Body of pancreas (tissue), 4 donors: ENCODE results near the gene KIR3DL1.
"Not testable (repeated sequence)": the region's sequence is repeated elsewhere in the genome, so short reads cannot be mapped to it uniquely, and the experiment has no call there.

Experiments used
- POLR2A ChIP-seq, 3 donors: fragments of 450-650 bp; IDR thresholded peaks; one replicate each; pipeline ENCODE4 v1.6.1; 2016; ENCODE audit warnings: antibody characterized with exemption in 3 of 3, mild to moderate bottlenecking in 2 of 3
- TF ChIP-seq, protein P1 (sequence below), 7 experiments: fragments of 450-650 bp in 4 of 7; fragments of 200-600 bp in 3 of 7; sonication (generic) in 3 of 7; IDR thresholded peaks; one replicate each; pipeline ENCODE4 v1.5.1; 2016 to 2019; ENCODE audit warnings: antibody characterized with exemption in 7 of 7

DNA sequence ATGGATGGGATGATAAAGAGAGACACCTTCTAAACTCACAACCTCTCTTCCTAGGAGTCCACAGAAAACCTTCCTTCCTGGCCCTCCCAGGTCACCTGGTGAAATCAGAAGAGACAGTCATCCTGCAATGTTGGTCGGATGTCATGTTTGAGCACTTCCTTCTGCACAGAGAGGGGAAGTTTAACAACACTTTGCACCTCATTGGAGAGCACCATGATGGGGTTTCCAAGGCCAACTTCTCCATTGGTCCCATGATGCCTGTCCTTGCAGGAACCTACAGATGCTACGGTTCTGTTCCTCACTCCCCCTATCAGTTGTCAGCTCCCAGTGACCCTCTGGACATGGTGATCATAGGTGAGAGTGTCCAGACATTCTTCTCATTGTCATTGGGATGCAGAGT is 21.3 kb downstream of the KIR3DL1 start:
- TF ChIP-seq, protein P1, sequence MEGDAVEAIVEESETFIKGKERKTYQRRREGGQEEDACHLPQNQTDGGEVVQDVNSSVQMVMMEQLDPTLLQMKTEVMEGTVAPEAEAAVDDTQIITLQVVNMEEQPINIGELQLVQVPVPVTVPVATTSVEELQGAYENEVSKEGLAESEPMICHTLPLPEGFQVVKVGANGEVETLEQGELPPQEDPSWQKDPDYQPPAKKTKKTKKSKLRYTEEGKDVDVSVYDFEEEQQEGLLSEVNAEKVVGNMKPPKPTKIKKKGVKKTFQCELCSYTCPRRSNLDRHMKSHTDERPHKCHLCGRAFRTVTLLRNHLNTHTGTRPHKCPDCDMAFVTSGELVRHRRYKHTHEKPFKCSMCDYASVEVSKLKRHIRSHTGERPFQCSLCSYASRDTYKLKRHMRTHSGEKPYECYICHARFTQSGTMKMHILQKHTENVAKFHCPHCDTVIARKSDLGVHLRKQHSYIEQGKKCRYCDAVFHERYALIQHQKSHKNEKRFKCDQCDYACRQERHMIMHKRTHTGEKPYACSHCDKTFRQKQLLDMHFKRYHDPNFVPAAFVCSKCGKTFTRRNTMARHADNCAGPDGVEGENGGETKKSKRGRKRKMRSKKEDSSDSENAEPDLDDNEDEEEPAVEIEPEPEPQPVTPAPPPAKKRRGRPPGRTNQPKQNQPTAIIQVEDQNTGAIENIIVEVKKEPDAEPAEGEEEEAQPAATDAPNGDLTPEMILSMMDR (IDR thresholded peaks at IDR 0.05): not testable (repeated sequence)
- TF ChIP-seq POLR2A (IDR thresholded peaks at IDR 0.05): not testable (repeated sequence)
